ENCODE results near the gene PRSS12.
"Not testable (repeated sequence)": the region's sequence is repeated elsewhere in the genome, so short reads cannot be mapped to it uniquely, and the experiment has no call there.

PRSS12 gene

GRCh38 chr4:118314221-118314620, 38.6 kb downstream of the PRSS12 start:
- no peak for DNase-seq

GRCh38 chr4:118313098-118313497, 39.7 kb downstream of the PRSS12 start:
- peak; percentile 52 for DNase-seq

DNA sequence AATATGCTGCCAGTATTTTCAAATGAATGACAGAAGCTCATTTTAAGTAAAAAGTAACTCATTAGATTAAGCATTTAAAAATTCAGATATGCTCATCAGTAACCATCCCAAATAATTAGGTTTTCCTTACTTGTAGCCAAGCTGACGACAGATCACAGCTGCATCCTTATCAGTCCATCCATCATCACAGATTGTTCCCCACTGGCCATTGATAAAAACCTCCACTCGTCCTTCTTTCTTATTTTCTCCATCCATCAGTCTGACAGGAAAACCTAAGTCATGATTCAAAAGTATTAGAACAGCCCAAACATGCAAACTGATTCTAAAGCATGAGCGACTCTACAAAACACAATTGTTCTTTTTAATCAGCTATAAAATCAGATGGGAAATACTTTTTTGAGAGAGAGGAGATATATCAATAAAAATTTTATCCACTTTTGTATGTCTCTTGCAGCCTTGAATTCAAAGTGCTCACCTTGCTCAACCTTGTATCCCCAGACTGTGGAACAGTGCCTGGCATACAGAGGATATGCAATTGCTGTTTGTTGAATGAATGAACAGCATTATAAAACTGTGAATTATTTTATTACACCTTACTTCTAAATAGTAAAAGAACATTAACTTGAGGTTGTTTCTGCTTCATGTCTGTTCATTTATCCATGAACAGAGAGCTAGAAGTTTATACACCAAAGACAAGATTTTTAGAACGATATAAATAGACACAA, 44.3 kb downstream of the PRSS12 start:
- DNase-seq: no peak

- no peak for DNase-seq
Observed at GRCh38 chr4:118307643-118308042, 45.2 kb downstream of the PRSS12 start.

DNA sequence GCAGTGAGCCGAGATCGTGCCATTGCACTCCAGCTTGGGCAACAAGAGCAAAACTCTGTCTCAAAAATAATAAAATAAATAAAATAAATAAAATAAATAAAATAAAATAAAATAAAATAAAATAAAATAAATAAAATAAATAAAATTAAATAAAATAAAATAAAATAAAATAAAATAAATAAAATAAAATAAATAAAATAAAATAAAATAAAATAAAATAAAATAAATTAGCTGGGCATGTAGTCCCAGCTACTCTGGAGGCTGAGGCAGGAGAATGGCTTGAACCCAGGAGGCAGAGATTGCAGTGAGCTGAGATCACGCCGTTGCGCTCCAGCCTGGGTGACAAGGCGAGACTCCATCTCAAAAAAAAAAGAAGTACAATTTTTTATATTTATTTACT, 53.2 kb downstream of the PRSS12 start:
- not testable (repeated sequence) for DNase-seq

DNA sequence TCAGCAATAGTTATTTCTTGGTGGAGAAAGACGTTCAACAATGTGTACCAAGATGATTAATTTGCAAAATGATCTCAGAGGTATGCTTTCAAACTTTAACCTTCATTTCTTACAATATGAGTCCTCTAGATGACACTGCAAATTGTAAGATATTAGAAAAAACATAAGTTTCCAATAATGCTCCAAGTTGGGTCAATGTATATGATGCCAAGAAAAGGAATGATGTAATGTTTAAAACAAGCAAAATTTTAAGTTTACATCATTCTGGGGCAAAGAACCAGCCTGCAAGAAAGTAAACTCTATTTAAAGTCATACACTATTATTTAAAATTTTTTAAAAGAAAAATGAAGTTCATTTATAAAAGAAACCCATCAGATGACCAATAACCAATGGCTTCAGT, 56.1 kb downstream of the PRSS12 start:
- DNase-seq: no peak

GRCh38 chr4:118290951-118291350, 61.9 kb downstream of the PRSS12 start:
- DNase-seq: no peak

DNA sequence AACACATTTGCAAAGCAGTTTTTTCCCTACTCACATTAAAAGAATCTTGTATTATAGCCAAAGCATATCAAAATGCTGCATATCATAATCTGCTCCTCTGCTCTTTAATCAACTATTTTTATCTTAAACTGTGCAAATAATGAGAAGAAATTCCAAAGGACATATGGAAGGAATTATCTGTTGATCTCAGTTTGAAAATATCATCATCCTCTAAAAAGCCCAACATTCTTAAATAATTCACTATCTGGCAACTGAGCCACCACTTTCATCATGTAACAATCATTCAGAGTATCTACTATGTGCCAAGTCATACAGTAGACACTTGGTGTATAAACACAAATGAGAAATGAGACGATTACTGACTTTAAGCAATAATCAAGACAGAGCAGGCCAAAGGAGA, 63.0 kb downstream of the PRSS12 start:
- DNase-seq: no peak

DNA sequence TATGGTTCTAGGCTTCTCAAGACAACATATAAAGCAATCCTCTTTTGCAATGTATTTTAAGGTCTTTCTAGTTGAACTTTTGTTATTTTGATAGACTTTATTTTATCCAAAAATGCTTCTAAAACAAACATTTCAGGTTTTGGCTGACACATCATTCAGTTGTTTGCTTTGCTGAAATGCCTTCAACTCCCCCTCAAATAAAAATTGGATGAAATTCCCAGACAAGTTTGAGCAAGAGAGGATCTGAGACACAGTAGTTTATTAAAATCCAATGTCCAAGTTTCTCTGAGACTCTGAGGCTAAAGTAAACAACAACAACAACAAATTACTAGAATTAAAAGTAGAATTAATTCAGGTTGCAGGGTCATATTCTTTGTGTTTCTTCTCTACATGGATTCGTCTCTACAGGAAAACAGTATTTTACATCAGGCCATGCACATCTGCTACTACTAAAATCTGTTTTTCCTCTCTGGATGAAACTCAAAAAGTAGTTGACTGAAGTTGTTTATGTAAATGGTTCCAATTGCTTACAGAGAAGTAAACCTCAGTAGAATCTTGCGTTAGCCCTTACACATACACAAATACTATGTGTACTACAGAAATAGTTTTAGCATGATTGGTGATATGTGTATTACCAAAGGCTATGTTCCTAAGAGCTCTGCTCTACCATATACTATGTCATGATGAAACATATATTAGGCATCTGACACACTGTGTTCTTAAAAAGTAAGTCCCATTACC, 64.9 kb downstream of the PRSS12 start:
- no peak for DNase-seq

DNA sequence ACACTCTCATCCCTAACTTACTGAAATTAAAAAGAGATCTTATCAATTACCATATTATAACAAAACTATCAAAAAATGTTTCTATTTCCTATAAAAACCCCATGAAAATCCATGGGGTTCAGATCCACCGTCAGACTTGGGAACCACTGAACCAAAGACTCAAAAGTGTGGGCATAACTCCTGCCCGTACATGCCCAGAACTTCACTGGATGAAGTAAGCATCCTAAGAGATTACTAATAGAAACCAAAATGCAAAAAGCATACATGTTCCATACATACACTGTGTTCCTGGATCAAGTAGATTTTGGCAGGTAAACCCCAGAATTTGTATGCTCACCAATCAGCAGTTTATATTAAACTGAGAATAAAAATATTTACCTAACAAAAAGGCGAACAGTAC, 66.1 kb downstream of the PRSS12 start:
- DNase-seq: no peak

DNA sequence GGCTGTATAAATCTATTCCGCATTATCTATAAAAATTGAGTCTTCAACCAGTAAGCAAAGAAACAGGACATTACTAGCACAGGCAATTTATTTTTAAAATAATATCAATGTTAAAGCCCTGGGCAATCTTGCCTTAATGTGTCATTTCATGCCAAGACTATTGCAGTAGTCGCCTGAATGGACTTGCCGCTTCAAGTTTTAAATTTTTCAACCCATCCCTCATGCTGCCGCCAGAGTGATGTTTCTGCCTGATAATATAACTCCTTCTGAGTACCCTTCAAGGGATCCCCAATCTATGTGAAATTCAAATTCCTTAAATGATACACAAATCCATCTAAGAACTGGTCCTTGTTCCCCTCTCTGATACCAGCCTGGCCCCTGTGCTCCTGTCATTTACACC, 66.9 kb downstream of the PRSS12 start:
- DNase-seq: no peak

- DNase-seq: no peak
Observed at GRCh38 chr4:118284169-118284568, 68.6 kb downstream of the PRSS12 start.

- no peak for DNase-seq
Observed at GRCh38 chr4:118282692-118283091, 70.1 kb downstream of the PRSS12 start.

DNA sequence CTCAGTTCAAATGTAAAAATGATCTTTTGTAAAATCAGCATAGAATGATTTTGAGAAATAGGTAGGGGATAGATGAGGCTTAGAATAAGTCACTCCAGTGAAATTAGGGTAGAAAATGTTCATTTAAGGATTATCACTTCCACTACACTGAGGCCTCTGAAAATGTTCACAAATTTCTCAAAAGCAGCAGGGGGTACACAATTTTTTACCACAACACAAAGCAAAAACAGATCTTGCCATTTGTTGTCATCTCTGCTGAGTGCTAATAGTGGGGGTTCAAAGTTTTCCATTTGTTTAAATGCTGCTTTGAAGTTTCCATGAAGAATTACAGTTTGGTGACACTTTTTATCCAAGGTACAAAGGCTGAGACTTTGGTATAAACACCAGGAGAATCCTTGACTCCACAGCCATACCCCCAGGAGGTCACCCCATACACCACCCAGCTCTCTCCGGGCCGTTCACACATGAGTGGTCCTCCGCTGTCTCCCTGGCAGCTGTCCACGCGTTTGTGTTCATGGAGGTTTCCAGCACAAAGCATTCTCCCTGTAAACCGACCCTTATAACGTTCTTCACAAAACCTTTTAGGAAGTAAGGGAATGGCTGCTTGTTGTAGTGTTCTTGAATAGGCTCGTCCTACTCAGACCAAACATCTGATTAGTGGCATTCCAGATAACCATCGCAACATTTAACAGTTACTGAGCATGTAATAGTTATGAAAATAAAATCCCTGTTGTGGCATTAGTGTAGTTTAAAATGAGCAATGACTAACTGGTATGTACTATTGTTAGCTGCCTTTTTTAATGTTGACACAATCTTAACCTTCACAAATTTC, 71.0 kb downstream of the PRSS12 start:
- DNase-seq: no peak

GRCh38 chr4:118280501-118281218, 72.1 kb downstream of the PRSS12 start:
- peak; percentile 49 for DNase-seq

DNA sequence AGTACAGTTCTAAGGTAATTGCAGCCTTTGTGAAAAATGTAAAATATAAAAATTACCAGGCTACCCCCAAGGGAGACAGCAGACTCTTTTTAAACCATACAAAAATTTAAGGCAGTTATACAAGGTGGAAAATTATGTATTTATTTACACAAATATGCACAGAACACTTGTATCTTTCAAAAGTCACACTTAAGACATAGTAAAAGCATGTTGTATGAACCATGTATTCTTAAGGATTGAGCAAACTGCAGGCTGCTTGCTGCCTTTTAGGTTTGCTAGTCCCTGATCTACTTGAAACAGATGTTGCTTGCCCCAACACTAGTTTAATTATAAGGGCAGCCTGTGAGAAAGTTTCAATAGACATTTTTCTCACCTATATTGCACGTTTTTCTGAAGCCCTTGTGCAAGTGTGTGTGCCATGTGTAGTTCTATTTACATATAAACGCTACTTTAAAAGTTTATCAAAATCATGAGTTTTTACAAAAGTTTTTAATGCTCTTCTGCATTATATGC, 72.8 kb downstream of the PRSS12 start:
- DNase-seq: no peak

DNA sequence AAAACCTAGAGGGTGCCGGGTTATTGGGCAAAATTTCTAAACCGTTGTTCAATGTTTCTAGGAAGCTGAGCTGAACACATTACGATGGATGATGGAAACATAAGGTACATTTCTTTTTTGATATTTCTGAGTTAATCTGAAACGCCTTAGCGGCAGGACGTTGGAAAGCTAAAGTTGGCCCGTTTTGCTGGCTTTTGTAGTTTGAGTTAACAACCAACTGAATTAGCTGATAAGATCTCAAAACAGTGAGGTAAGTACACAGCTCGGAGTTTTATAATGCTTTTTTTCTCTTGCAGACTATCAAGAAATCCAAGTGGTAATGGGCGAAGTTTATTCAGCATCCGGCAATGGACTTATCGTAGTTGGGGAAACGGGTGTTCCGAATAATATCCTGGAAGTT, 73.5 kb downstream of the PRSS12 start:
- no peak for DNase-seq

GRCh38 chr4:118278473-118279274, 74.1 kb downstream of the PRSS12 start:
- peak; percentile 42 for DNase-seq

- no peak for DNase-seq
Observed at GRCh38 chr4:118277243-118277642, 75.6 kb downstream of the PRSS12 start.

GRCh38 chr4:118276580-118276979, 76.2 kb downstream of the PRSS12 start:
- DNase-seq: no peak

DNA sequence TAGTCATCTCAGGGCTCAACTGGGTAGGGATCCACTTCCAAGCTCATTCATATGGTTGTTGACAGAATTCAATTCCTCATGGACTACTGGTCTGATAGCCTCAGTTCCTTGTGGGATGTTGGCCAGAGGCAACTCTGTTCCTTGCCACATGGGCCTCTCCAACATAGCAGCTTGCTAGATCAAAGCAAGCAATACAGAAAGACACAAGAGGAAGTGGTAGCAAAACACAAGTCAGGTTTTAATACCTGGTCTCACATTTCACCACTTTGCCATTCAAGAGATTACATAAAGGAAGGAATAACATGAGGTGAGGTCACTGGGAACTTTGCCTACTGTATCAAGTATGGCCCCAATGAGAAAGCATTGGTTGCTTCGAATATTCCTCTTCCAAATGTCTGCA, 79.2 kb downstream of the PRSS12 start:
- DNase-seq: no peak

DNA sequence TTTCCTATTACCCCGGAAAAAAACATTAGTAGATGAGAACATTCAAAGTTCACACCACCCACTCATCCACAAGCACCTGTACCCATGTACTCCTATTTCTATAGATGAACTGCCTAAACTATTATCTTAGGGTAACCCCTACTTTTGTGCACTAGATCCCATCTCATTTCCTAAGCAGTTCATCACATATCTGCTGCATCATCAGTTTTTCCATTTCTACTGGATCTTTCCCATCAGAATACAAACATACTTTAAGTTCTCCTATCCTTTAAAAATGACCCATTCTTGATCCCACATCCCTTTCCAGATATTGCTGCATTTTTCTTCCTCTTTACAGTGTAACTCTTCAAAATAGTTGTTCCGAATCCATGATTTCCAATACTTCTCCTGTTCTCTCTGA, 81.0 kb downstream of the PRSS12 start:
- no peak for DNase-seq
